Panc1 (cell line): Measurements from ENCODE around the gene FCN3. TPM values are rescaled to one million over a fixed set of nuclear protein-coding genes. Genes with fewer than 3 reads are reported as not detected.

ENCODE experiments used
- ATAC-seq: fragments of 200-7000 bp; cut with Tn5 transposase; 2 replicates; pipeline ENCODE4 v1.9.1; 2020; ENCODE audit warnings: mild to moderate bottlenecking, moderate library complexity
- BruUV-seq: library from RNA; stranded (reverse); fragments of 400-500 nt; replicated peaks from 2 replicates; lab custom pipeline; 2021; lab: Mats Ljungman, UMichigan
- CTCF ChIA-PET: fragments of 300-600 bp; sonication (Branson Sonifier 250); formaldehyde crosslinking; loops from one replicate; lab custom pipeline; 2022; ENCODE audit warnings: antibody characterized with exemption; lab: Charles Lee
- POLR2A ChIA-PET: fragments of 300-600 bp; sonication (Branson Sonifier 250); formaldehyde crosslinking; loops from one replicate; lab custom pipeline; 2022; ENCODE audit warnings: antibody characterized with exemption; lab: Charles Lee
- DNase-seq: peaks from one replicate; pipeline ENCODE4 v3.0.0-alpha.2; 2010; ENCODE audit warnings: low read depth, low spot score
- H3K27ac ChIP-seq: 2 replicates; pipeline ENCODE4 v1.5.1; 2011; ENCODE audit warnings: mild to moderate bottlenecking, low read length, inconsistent platforms
- H3K27me3 ChIP-seq: fragments of 200-500 bp; sonication (Bioruptor generic); 2 replicates; pipeline ENCODE4 v1.6.0; 2014; ENCODE audit warnings: low read length, inconsistent platforms; ENCODE audit not compliant: control insufficient read depth, insufficient read depth
- H3K36me3 ChIP-seq: fragments of 200-500 bp; sonication (Bioruptor generic); 2 replicates; pipeline ENCODE4 v1.5.1; 2014; ENCODE audit warnings: inconsistent platforms, mild to moderate bottlenecking, low read length, moderate library complexity; ENCODE audit not compliant: control insufficient read depth, insufficient read depth
- H3K4me1 ChIP-seq: 2 replicates; pipeline ENCODE4 v1.5.1; 2011; ENCODE audit warnings: inconsistent platforms, mild to moderate bottlenecking, low read length, moderate library complexity; ENCODE audit not compliant: control insufficient read depth, insufficient read depth
- H3K4me3 ChIP-seq, 2 experiments: 2 replicates each; pipeline ENCODE4 v1.5.1; 2011 to 2012; ENCODE audit warnings: low read depth in 2 of 2, low read length in 2 of 2, mild to moderate bottlenecking in 2 of 2, inconsistent platforms in 1 of 2, moderate library complexity in 1 of 2
- H3K9me3 ChIP-seq: fragments of 200-500 bp; sonication (Bioruptor generic); 2 replicates; pipeline ENCODE4 v1.5.1; 2014; ENCODE audit warnings: low read depth, mild to moderate bottlenecking, inconsistent platforms, low read length, moderate library complexity; ENCODE audit not compliant: control insufficient read depth, insufficient read depth
- CTCF ChIP-seq: fragments of 450-650 bp; IDR thresholded peaks from 2 replicates; pipeline ENCODE4 v1.5.1; 2017; ENCODE audit warnings: mild to moderate bottlenecking
- POLR2AphosphoS5 ChIP-seq: IDR thresholded peaks from 2 replicates; pipeline ENCODE4 v1.6.1; 2012; ENCODE audit warnings: mild to moderate bottlenecking, low read depth, low read length, moderate library complexity
- REST ChIP-seq, 2 experiments: IDR thresholded peaks; 2 replicates each; pipeline ENCODE4 v1.6.1; 2011 to 2012; ENCODE audit warnings: low read depth in 2 of 2, control low read depth in 1 of 2, low read length in 1 of 2, mild to moderate bottlenecking in 1 of 2, moderate library complexity in 1 of 2; ENCODE audit not compliant: insufficient read depth in 1 of 2
- SIN3A ChIP-seq: IDR thresholded peaks from 2 replicates; pipeline ENCODE4 v1.6.1; 2012; ENCODE audit warnings: low read depth, mild to moderate bottlenecking, low read length, moderate library complexity, borderline replicate concordance; ENCODE audit not compliant: insufficient read depth
- TCF7L2 ChIP-seq: IDR thresholded peaks from 2 replicates; pipeline ENCODE4 v1.6.1; 2011; ENCODE audit warnings: mild to moderate bottlenecking, low read depth, low read length, inconsistent platforms
- in situ Hi-C: cut with HindIII; loops from 2 replicates; pipeline ENCODE4 v1.10.0; 2016; ENCODE audit warnings: low sequenced_read_pairs, low pct_unique_long_range_greater_than_20kb
- intact Hi-C: fragments of 100-400 bp; cut with micrococcal nuclease; formaldehyde crosslinking; loops from one replicate; pipeline ENCODE4 v1.10.0; 2022; ENCODE audit not compliant: unreplicated experiment
- total RNA-seq: library from RNA; stranded (reverse); gene quantifications from one replicate; pipeline ENCODE4 v1.2.1, GENCODE V29; 2021; ENCODE audit not compliant: unreplicated experiment

The FCN3 gene
- total RNA-seq, 1 experiment from 2014 or later: not detected

- intact Hi-C loops: loop anchor here (5.0 to 10.0 kb wide), 2 partner anchors 68 to 191 kb away; no protein-coding TSS in a partner anchor
- peak; percentile 76 for ATAC-seq
- H3K4me1 ChIP-seq: peaks cover 11% of the 10 kb centered on the region
- H3K36me3 ChIP-seq: peaks cover 18% of the 10 kb centered on the region
- H3K27me3 ChIP-seq: no peaks in the 10 kb centered on the region
- H3K9me3 ChIP-seq: no peaks in the 10 kb centered on the region
- TF ChIP-seq POLR2AphosphoS5 (no peak), CTCF (peak; percentile 83), SIN3A (no peak), TCF7L2 (no peak), REST (IDR thresholded peaks at IDR 0.05; ENCODE audit: insufficient read depth in 1 of 2, low read depth in 2 of 2, low read length in 1 of 2) (no peak)
- H3K4me3 ChIP-seq: no peak overlapping the region
- ChIA-PET CTCF (interaction anchor here (0.5 to 1.1 kb wide), 6 partner anchors 13 to 189 kb away, joined by 3 to 6 read pairs (median 4); partner anchors contain the start of gene AHDC1), POLR2A (no interaction called here)
- in situ Hi-C loops: loop anchor here (10.0 kb wide), 1 partner anchor 188 kb away; the partner anchor contains the start of gene AHDC1
- DNase-seq: no peak
- H3K27ac ChIP-seq: no peak overlapping the region
- TSS peak; percentile 24 for BruUV-seq
These were observed 41.9 kb upstream of the FCN3 start for GRCh38 chr1:27416387-27417111.

- in situ Hi-C loops: loop anchor here (10.0 kb wide), 1 partner anchor 191 kb away; the partner anchor contains the start of gene AHDC1
- ChIA-PET POLR2A (no interaction called here), CTCF (no interaction called here)
- Histone ChIP-seq H3K9me3 (no peaks in the 10 kb centered on the region), H3K4me1 (peaks cover 10% of the 10 kb centered on the region), H3K36me3 (peaks cover 23% of the 10 kb centered on the region), H3K27me3 (no peaks in the 10 kb centered on the region), H3K27ac (no peak overlapping the region), H3K4me3 (no peak overlapping the region)
- DNase-seq: no peak
- no TSS peak for BruUV-seq
- ATAC-seq: no peak
- intact Hi-C loops: loop anchor here (10.0 kb wide), 1 partner anchor 71 kb away; no protein-coding TSS in a partner anchor
- TF ChIP-seq SIN3A: no peak
- TF ChIP-seq REST (IDR thresholded peaks at IDR 0.05; ENCODE audit: insufficient read depth in 1 of 2, low read depth in 2 of 2, low read length in 1 of 2): no peak
- no peak for TF ChIP-seq CTCF
- TF ChIP-seq POLR2AphosphoS5: no peak
- no peak for TF ChIP-seq TCF7L2
These were observed 39.5 kb upstream of the FCN3 start for GRCh38 chr1:27414091-27414490.
